Rectal smooth muscle tissue (tissue), 1 donor: ENCODE measurements around the gene PHB1.
"Not testable (repeated sequence)": the region's sequence is repeated elsewhere in the genome, so short reads cannot be mapped to it uniquely, and the experiment has no call there.

Experiments
- H3K27ac ChIP-seq: one replicate; pipeline ENCODE4 v1.7.0; 2013; ENCODE audit warnings: low read depth, low read length, inconsistent platforms
- H3K27me3 ChIP-seq: one replicate; pipeline ENCODE4 v1.7.0; 2013; ENCODE audit warnings: low read length; ENCODE audit not compliant: control insufficient read depth, insufficient read depth
- H3K36me3 ChIP-seq: one replicate; pipeline ENCODE4 v1.7.0; 2013; ENCODE audit warnings: low read length; ENCODE audit not compliant: control insufficient read depth, insufficient read depth
- H3K4me1 ChIP-seq: one replicate; pipeline ENCODE4 v1.7.0; 2013; ENCODE audit warnings: low read length; ENCODE audit not compliant: control insufficient read depth, insufficient read depth
- H3K4me3 ChIP-seq: one replicate; pipeline ENCODE4 v1.7.0; 2013; ENCODE audit warnings: low read length
- H3K9ac ChIP-seq: one replicate; pipeline ENCODE4 v1.7.0; 2013; ENCODE audit warnings: low read length

Gene PHB1

DNA sequence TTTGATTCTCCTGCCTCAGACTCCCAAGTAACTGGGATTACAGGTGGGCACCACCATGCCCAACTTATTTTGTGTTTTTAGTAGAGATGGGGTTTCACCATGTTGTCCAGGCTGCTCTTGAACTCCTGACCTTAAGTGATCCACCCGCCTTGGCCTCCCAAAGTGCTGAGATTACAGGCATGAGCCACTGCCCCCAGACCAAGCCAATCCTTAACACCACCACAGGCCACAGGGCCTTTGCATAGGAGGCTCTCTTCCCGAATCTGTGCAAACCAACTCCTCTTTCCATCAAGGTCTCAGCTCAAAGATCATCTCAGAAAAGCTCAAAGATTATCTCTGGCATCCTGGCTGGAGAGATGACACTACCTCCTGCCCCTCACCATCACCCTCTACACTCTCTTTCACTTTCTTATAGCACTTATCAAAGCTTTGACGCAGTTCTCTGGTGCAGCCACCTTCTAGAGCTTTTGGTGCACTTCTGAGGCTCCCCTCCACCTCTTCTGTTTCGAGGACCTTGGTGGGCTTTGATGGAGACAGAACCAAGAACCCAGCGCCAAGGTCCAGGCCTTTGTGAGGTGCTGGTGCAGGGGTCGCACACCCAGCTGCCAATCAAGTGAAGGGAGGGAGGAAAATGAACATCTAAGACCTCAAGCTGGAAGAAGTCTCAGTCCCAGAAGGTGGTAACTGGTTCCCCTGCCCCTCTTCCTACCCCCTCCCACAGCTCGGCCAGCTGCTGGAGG is 23.2 kb upstream of the PHB1 start:
- Histone ChIP-seq H3K9ac (no peak overlapping the region), H3K27me3 (peaks cover 7% of the 10 kb centered on the region), H3K4me3 (no peak overlapping the region), H3K27ac (no peak overlapping the region), H3K4me1 (no peaks in the 10 kb centered on the region), H3K36me3 (no peaks in the 10 kb centered on the region)

GRCh38 chr17:49436174-49436573 is 21.5 kb upstream of the PHB1 start:
- peaks cover 7% of the 10 kb centered on the region for H3K27me3 ChIP-seq
- no peak overlapping the region for H3K27ac ChIP-seq
- H3K4me1 ChIP-seq, result no peaks in the 10 kb centered on the region
- no peak overlapping the region for H3K4me3 ChIP-seq
- H3K9ac ChIP-seq, result no peak overlapping the region
- H3K36me3 ChIP-seq, result no peaks in the 10 kb centered on the region

DNA sequence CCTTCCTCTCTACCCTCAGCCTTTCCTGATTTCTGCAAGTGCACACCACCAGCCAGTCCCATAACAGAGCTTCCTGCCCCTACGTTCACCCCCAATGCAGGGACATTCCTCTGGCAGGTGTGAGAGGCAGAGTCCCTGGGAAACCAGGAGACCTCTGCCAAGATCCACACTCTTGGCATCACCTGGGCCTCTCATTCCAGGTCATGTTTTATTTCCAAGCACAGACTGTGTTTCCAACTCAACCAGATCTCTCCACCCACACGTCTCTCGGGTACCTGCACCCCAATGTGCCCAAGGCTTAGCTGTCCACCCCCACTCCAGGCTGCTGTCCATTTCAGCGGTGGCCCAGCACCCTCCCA is 21.0 kb upstream of the PHB1 start:
- H3K4me3 ChIP-seq, result no peak overlapping the region
- H3K4me1 ChIP-seq, result no peaks in the 10 kb centered on the region
- H3K36me3 ChIP-seq, result no peaks in the 10 kb centered on the region
- peaks cover 7% of the 10 kb centered on the region for H3K27me3 ChIP-seq
- no peak overlapping the region for H3K27ac ChIP-seq
- H3K9ac ChIP-seq, result no peak overlapping the region

DNA sequence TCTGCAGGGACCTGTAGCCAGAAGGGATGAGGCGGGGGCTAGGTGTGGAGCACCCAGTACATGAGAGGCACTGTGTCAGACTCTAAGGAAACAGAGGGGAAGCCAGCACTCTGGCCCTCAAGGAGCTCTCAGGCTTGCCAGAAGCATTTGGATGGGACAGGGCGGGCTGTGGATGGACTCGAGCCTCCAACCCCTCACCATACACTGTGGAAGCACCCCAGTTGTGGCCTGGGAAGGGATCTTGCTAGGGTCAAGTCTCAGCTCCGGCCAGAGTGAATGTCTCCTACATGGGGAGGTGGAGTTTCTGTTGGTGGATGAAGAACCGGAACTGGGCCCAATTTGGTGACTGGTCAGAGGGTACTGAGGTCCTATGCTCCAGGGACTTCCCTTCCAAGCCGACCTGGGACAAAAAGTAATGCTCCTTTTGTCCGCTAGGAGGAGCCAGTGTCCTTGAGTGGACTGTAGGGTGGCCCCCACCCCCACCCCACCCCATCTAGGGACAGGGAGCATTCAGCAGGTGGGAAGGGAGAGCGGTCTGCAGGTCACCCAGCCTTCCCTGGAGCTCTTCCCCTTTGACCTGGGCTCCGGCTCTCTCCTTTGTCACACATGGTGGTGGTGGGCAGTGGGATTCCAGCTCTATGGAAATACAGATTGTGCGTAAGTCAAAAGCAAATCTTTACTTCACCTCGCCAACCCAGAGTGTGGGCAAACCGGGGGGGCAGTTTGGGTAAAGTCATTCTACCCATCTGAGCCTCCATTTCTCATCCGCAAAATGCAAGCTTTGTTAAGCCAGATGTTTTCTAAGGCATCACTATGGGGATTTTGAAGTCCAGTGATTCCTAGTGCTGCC is 20.4 kb upstream of the PHB1 start:
- no peaks in the 10 kb centered on the region for H3K4me1 ChIP-seq
- peaks cover 7% of the 10 kb centered on the region for H3K27me3 ChIP-seq
- no peak overlapping the region for H3K9ac ChIP-seq
- H3K36me3 ChIP-seq, result no peaks in the 10 kb centered on the region
- no peak overlapping the region for H3K4me3 ChIP-seq
- H3K27ac ChIP-seq, result no peak overlapping the region

- H3K9ac ChIP-seq, result no peak overlapping the region
- no peak overlapping the region for H3K4me3 ChIP-seq
- H3K36me3 ChIP-seq, result no peaks in the 10 kb centered on the region
- no peaks in the 10 kb centered on the region for H3K27me3 ChIP-seq
- H3K4me1 ChIP-seq, result no peaks in the 10 kb centered on the region
- H3K27ac ChIP-seq, result no peak overlapping the region
Measured at GRCh38 chr17:49433000-49433694, 18.5 kb upstream of the PHB1 start.

- no peak overlapping the region for H3K27ac ChIP-seq
- H3K9ac ChIP-seq, result no peak overlapping the region
- H3K4me1 ChIP-seq, result no peaks in the 10 kb centered on the region
- H3K27me3 ChIP-seq, result no peaks in the 10 kb centered on the region
- H3K36me3 ChIP-seq, result no peaks in the 10 kb centered on the region
- no peak overlapping the region for H3K4me3 ChIP-seq
Measured at GRCh38 chr17:49431743-49432142, 17.1 kb upstream of the PHB1 start.

GRCh38 chr17:49425004-49425286 is 10.3 kb upstream of the PHB1 start:
- Histone ChIP-seq H3K4me1 (no peaks in the 10 kb centered on the region), H3K9ac (no peak overlapping the region), H3K27ac (no peak overlapping the region), H3K27me3 (no peaks in the 10 kb centered on the region), H3K4me3 (no peak overlapping the region), H3K36me3 (no peaks in the 10 kb centered on the region)

- H3K4me1 ChIP-seq, H3K4me3 ChIP-seq, H3K9ac ChIP-seq, H3K36me3 ChIP-seq, H3K27ac ChIP-seq, H3K27me3 ChIP-seq: not testable (repeated sequence)
Measured at GRCh38 chr17:49424276-49425003, 9.8 kb upstream of the PHB1 start.

GRCh38 chr17:49422714-49423113 is 8.0 kb upstream of the PHB1 start:
- H3K27ac ChIP-seq, result no peak overlapping the region
- H3K27me3 ChIP-seq, result no peaks in the 10 kb centered on the region
- H3K4me3 ChIP-seq, result no peak overlapping the region
- no peaks in the 10 kb centered on the region for H3K36me3 ChIP-seq
- H3K9ac ChIP-seq, result no peak overlapping the region
- H3K4me1 ChIP-seq, result no peaks in the 10 kb centered on the region

DNA sequence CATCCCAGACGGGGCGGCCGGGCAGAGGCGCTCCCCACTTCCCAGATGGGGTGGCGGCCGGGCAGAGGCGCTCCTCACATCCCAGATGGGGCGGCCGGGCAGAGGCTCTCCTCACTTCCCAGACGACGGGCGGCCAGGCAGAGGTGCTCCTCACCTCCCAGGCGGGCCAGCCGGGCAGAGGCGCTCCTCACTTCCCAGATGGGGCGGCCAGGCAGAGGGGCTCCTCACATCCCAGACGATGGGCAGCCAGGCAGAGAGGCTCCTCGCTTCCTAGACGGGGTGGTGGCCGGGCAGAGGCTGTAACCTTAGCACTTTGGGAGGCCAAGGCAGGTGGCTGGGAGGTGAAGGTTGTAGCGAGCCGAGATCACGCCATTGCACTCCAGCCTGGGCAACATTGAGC is 5.1 kb upstream of the PHB1 start:
- H3K36me3 ChIP-seq, H3K27me3 ChIP-seq, H3K4me1 ChIP-seq, H3K27ac ChIP-seq, H3K4me3 ChIP-seq, H3K9ac ChIP-seq: not testable (repeated sequence)

GRCh38 chr17:49418754-49419740 is 4.4 kb upstream of the PHB1 start:
- H3K27me3 ChIP-seq, H3K4me3 ChIP-seq, H3K36me3 ChIP-seq, H3K4me1 ChIP-seq, H3K9ac ChIP-seq, H3K27ac ChIP-seq: not testable (repeated sequence)
